B cell (primary cell): ENCODE results near the gene BMP6. TPM values are rescaled to one million over a fixed set of nuclear protein-coding genes. Genes with fewer than 3 reads are reported as not detected.

Experiments
- ATAC-seq: fragments of 200-7000 bp; cut with Tn5 transposase; one replicate; pipeline ENCODE4 v1.10.0; 2021; ENCODE audit warnings: low read depth, mild to moderate bottlenecking, moderate number of reproducible peaks, moderate library complexity
- CTCF ChIA-PET: fragments of 350-600 bp; sonication (Branson Sonifier 250); formaldehyde crosslinking; loops from one replicate; lab custom pipeline; 2021; ENCODE audit warnings: antibody characterized with exemption, inconsistent platforms; lab: Charles Lee
- POLR2A ChIA-PET: fragments of 350-600 bp; sonication (Branson Sonifier 250); formaldehyde crosslinking; loops from one replicate; lab custom pipeline; 2021; ENCODE audit warnings: antibody characterized with exemption; lab: Charles Lee
- DNase-seq: peaks from one replicate; pipeline ENCODE4 v3.0.0; 2013
- H2AFZ ChIP-seq: 2 replicates; pipeline ENCODE4 v1.6.1; 2012; ENCODE audit warnings: mild to moderate bottlenecking, low read depth, low read length; ENCODE audit not compliant: insufficient read depth, poor library complexity, severe bottlenecking
- H3K27ac ChIP-seq, 2 donors: 1 replicate in 1 of 2; 2 replicates in 1 of 2; pipeline ENCODE4 v1.5.1; 2012 to 2013; ENCODE audit warnings: low read length in 2 of 2, mild to moderate bottlenecking in 2 of 2, moderate library complexity in 1 of 2
- H3K27me3 ChIP-seq, 4 experiments: fragments of 200-600 bp in 1 of 4; sonication (generic) in 1 of 4; replicated peaks in 1 of 4; 1 replicate in 2 of 4; 2 replicates in 2 of 4; pipeline versions ENCODE4 v1.6.1 to v1.7.0; 2013 to 2016; ENCODE audit warnings: low read length in 3 of 4, mild to moderate bottlenecking in 2 of 4, mixed read lengths in 1 of 4, moderate library complexity in 1 of 4; ENCODE audit not compliant: insufficient read depth in 4 of 4, control insufficient read depth in 3 of 4; ENCODE audit errors: control extremely low read depth in 1 of 4
- H3K36me3 ChIP-seq, 2 experiments: replicated peaks in 1 of 2; 1 replicate in 1 of 2; 2 replicates in 1 of 2; pipeline versions ENCODE4 v1.6.1 to v1.7.1; 2013; ENCODE audit warnings: low read length in 1 of 2; ENCODE audit not compliant: insufficient read depth in 2 of 2, control insufficient read depth in 1 of 2; ENCODE audit errors: control extremely low read depth in 1 of 2, extremely low read depth in 1 of 2
- H3K4me1 ChIP-seq, 2 donors: fragments of 200-600 bp in 1 of 2; sonication (generic) in 1 of 2; 1 replicate in 1 of 2; 2 replicates in 1 of 2; pipeline versions ENCODE4 v1.5.1 to v1.6.1; 2013 to 2017; ENCODE audit warnings: low read length in 2 of 2; ENCODE audit not compliant: control insufficient read depth in 2 of 2, insufficient read depth in 2 of 2
- H3K4me2 ChIP-seq: replicated peaks from 2 replicates; pipeline ENCODE3; 2012; ENCODE audit warnings: mild to moderate bottlenecking, low read depth, low read length; ENCODE audit not compliant: poor library complexity, severe bottlenecking
- H3K4me3 ChIP-seq, 5 experiments: fragments of 200-600 bp in 1 of 5; sonication (generic) in 1 of 5; 1 replicate in 3 of 5; 2 replicates in 2 of 5; pipeline versions ENCODE4 v1.5.1 to v1.7.0; 2011 to 2016; ENCODE audit warnings: low read length in 4 of 5, mild to moderate bottlenecking in 4 of 5, low read depth in 2 of 5, control low read depth in 1 of 5, moderate library complexity in 1 of 5; ENCODE audit not compliant: insufficient read depth in 1 of 5; ENCODE audit errors: control extremely low read depth in 1 of 5, extremely low read depth in 1 of 5
- H3K79me2 ChIP-seq: fragments of 200-600 bp; sonication (generic); one replicate; pipeline ENCODE4 v1.6.0; 2016; ENCODE audit warnings: low read length; ENCODE audit not compliant: control insufficient read depth, insufficient read depth
- H3K9ac ChIP-seq: fragments of 200-600 bp; sonication (generic); 2 replicates; pipeline ENCODE4 v1.6.1; 2017; ENCODE audit warnings: mild to moderate bottlenecking, low read length, moderate library complexity
- H3K9me3 ChIP-seq, 3 donors: one replicate each; pipeline versions ENCODE4 v1.6.1 to v1.7.1; 2013; ENCODE audit warnings: low read length in 2 of 3; ENCODE audit not compliant: control insufficient read depth in 2 of 3, insufficient read depth in 1 of 3; ENCODE audit errors: control extremely low read depth in 1 of 3
- H4K20me1 ChIP-seq: 2 replicates; pipeline ENCODE4 v1.6.0; 2012; ENCODE audit warnings: mild to moderate bottlenecking, low read length; ENCODE audit not compliant: insufficient read depth, control insufficient read depth, poor library complexity, severe bottlenecking
- H3K27ac Mint-ChIP-seq: one replicate; pipeline ENCODE4 v1.8.0; 2021; ENCODE audit warnings: mixed read lengths
- H3K27me3 Mint-ChIP-seq: one replicate; pipeline ENCODE4 v1.8.0; 2021; ENCODE audit warnings: mixed read lengths
- H3K4me1 Mint-ChIP-seq: one replicate; pipeline ENCODE4 v1.8.0; 2021; ENCODE audit warnings: mixed read lengths
- H3K4me3 Mint-ChIP-seq: one replicate; pipeline ENCODE4 v1.8.0; 2021; ENCODE audit warnings: mixed read lengths
- H3K9me3 Mint-ChIP-seq: one replicate; pipeline ENCODE4 v1.8.0; 2022; ENCODE audit warnings: mixed read lengths; ENCODE audit not compliant: insufficient read depth
- CTCF ChIP-seq: fragments of 200-600 bp; IDR thresholded peaks from one replicate; pipeline ENCODE4 v1.8.0; 2022; ENCODE audit warnings: antibody characterized with exemption, mild to moderate bottlenecking
- EZH2 ChIP-seq: IDR thresholded peaks from 2 replicates; pipeline ENCODE4 v1.6.1; 2012; ENCODE audit warnings: borderline replicate concordance, low read depth, mild to moderate bottlenecking, moderate library complexity, low read length; ENCODE audit not compliant: insufficient read depth, poor library complexity, severe bottlenecking
- WGBS: methylation state at CpG from one replicate; pipeline ENCODE4 v1.1.5; 2013; ENCODE audit warnings: missing lambda C conversion rate; ENCODE audit not compliant: insufficient coverage; 5-methylcytosine and 5-hydroxymethylcytosine counted together
- intact Hi-C: fragments of 100-400 bp; cut with micrococcal nuclease; formaldehyde crosslinking; loops from one replicate; pipeline ENCODE4 v1.10.0; 2022
- polyA plus RNA-seq: library from polyadenylated mRNA; depleted of rRNA; stranded (reverse); fragments of >200 nt; gene quantifications from 2 replicates; pipeline ENCODE4 v1.2.3, GENCODE V29; 2012
- total RNA-seq, 2 donors: library from RNA; stranded (reverse); fragments of 120-200 nt in 1 of 2; gene quantifications; 1 replicate in 1 of 2; 2 replicates in 1 of 2; pipeline versions ENCODE4 v1.2.3 to v1.2.4, GENCODE V29; 2013 to 2022

The BMP6 gene
- total and polyA plus RNA-seq, 2 donors (not counting 1 experiment from before 2014, with no cell fraction given) = 0.43 to 2.9 TPM

- H4K20me1 ChIP-seq = peaks cover 7% of the 10 kb centered on the region
- no peak overlapping the region for H3K4me2 ChIP-seq
- TF ChIP-seq CTCF (no peak), EZH2 (no peak)
- no peak overlapping the region for H3K27ac ChIP-seq
- no peaks in the 10 kb centered on the region for H3K4me1 ChIP-seq
- Mint-ChIP-seq H3K27me3 (no peaks in the 10 kb centered on the region), H3K4me1 (no peaks in the 10 kb centered on the region), H3K4me3 (no peak overlapping the region), H3K9me3 (no peaks in the 10 kb centered on the region), H3K27ac (no peak overlapping the region)
- no peak overlapping the region for H3K9ac ChIP-seq
- DNase-seq (no peak), ATAC-seq (no peak)
- H3K79me2 ChIP-seq = no peaks in the 10 kb centered on the region
- no peak overlapping the region for H3K4me3 ChIP-seq
- H3K36me3 ChIP-seq = peaks cover 0 to 99% of the 10 kb centered on the region in 2 experiments
- H2AFZ ChIP-seq = no peak overlapping the region
- intact Hi-C loops = no loop called here
- peaks cover 0 to 2% (median 0%) of the 10 kb centered on the region in 3 donors for H3K9me3 ChIP-seq
- WGBS = 98% methylated on average over 22 of the region's 25 CpGs
- no peaks in the 10 kb centered on the region for H3K27me3 ChIP-seq
- ChIA-PET POLR2A (no interaction called here), CTCF (no interaction called here)
Measured at GRCh38 chr6:7888587-7889357, 162.9 kb downstream of the BMP6 start.

GRCh38 chr6:7891078-7891872 lies 165.4 kb downstream of the BMP6 start:
- Histone ChIP-seq H3K27me3 (no peaks in the 10 kb centered on the region), H3K4me1 (no peaks in the 10 kb centered on the region), H3K79me2 (no peaks in the 10 kb centered on the region), H3K9me3 (peaks cover 0 to 2% (median 0%) of the 10 kb centered on the region in 3 donors), H3K4me2 (no peak overlapping the region), H4K20me1 (peaks cover 15% of the 10 kb centered on the region), H3K27ac (no peak overlapping the region), H2AFZ (no peak overlapping the region), H3K9ac (no peak overlapping the region), H3K36me3 (peaks cover 0 to 99% of the 10 kb centered on the region in 2 experiments), H3K4me3 (no peak overlapping the region)
- intact Hi-C loops = no loop called here
- ChIA-PET POLR2A (no interaction called here), CTCF (no interaction called here)
- DNase-seq = no peak
- H3K4me1 Mint-ChIP-seq = no peaks in the 10 kb centered on the region
- no peaks in the 10 kb centered on the region for H3K9me3 Mint-ChIP-seq
- H3K27me3 Mint-ChIP-seq = no peaks in the 10 kb centered on the region
- no peak for TF ChIP-seq EZH2
- TF ChIP-seq CTCF = no peak
- no peak overlapping the region for H3K4me3 Mint-ChIP-seq
- ATAC-seq = no peak
- H3K27ac Mint-ChIP-seq = no peak overlapping the region
- WGBS = 94% methylated on average over 12 of the region's 15 CpGs
